Mononuclear cell (primary cell): ENCODE results near the gene ARX. TPM values are rescaled to one million over a fixed set of nuclear protein-coding genes. Genes with fewer than 3 reads are reported as not detected.

ENCODE experiments used
- H3K27me3 ChIP-seq: 2 replicates; pipeline ENCODE4 v1.6.0; 2011; ENCODE audit warnings: low read length, control low read depth; ENCODE audit not compliant: insufficient read depth
- H3K4me1 ChIP-seq: 2 replicates; pipeline ENCODE4 v1.5.1; 2011; ENCODE audit warnings: mild to moderate bottlenecking, low read length, control low read depth; ENCODE audit not compliant: insufficient read depth
- H3K4me3 ChIP-seq: 2 replicates; pipeline ENCODE4 v1.5.1; 2011; ENCODE audit warnings: mild to moderate bottlenecking, low read length, moderate library complexity
- H3K9me3 ChIP-seq: 2 replicates; pipeline ENCODE4 v1.5.1; 2011; ENCODE audit warnings: low read depth, mild to moderate bottlenecking, control low read depth, low read length
- total RNA-seq: library from RNA; depleted of rRNA; stranded (reverse); fragments of >200 nt; gene quantifications from one replicate; pipeline ENCODE4 v1.2.3, GENCODE V29; 2012

The ARX gene
- total RNA-seq, 1 donor: under 0.01 TPM

DNA sequence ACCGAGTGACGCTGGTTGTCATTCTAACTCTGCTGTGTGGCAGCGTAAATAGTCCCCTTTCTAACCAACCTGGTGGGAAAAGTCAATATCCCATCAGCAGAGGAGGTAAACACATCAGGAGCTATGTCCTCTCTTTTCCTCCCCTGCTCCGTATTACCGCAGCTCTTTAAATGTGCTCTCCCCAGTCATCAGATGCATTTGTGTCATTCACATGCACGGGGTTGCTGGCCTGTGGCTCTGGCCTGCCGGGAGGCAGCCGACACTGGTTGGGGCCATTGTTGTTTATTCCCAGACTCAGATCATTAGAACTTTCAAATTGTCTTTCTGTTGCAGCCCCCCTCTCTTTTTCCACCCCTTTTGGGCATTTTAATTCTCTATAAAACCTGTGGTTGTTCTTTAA, 21.9 kb downstream of the ARX start:
- no peaks in the 10 kb centered on the region for H3K27me3 ChIP-seq
- H3K9me3 ChIP-seq: no peaks in the 10 kb centered on the region
- no peak overlapping the region for H3K4me3 ChIP-seq
- H3K4me1 ChIP-seq: no peaks in the 10 kb centered on the region

DNA sequence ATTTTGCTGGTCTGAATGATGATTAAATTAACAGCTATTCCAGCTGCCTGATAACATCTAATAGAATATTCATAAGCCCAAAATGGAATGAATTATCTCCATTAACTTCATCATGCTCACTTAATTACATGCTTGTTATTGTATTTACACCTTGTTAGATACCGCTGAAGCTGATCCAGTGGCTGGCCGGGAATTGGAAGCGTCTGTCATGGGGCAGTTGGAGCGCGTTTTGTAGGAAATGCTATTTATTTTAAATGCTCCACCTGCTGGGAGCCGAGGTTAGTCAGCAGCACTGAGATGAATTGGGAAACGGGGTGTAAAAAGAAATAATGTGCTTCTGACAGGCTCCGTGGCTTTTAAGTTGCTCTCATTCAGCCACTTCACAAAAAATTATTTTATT, 25.2 kb downstream of the ARX start:
- no peaks in the 10 kb centered on the region for H3K4me1 ChIP-seq
- H3K9me3 ChIP-seq: no peaks in the 10 kb centered on the region
- no peaks in the 10 kb centered on the region for H3K27me3 ChIP-seq
- H3K4me3 ChIP-seq: no peak overlapping the region

DNA sequence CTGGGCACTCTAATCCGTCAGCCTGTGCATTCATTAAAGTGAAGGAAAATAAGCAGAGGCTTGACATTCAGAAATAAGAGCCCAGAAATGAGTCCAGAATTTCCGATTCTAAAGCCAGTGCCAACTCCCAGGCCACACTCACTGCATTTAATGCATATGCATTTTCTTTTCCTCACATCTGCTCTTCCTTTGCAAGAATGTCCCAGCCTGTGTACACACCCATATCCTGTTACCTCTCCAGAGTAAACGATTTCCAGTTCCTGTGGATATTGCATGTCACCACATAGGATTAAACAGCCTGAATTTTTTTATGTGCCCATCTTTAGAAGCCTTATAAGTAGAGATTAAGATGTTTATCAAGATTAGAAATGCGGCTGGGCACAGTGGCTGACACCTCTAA, 27.5 kb downstream of the ARX start:
- Histone ChIP-seq H3K4me1 (no peaks in the 10 kb centered on the region), H3K27me3 (no peaks in the 10 kb centered on the region), H3K4me3 (no peak overlapping the region), H3K9me3 (no peaks in the 10 kb centered on the region)

DNA sequence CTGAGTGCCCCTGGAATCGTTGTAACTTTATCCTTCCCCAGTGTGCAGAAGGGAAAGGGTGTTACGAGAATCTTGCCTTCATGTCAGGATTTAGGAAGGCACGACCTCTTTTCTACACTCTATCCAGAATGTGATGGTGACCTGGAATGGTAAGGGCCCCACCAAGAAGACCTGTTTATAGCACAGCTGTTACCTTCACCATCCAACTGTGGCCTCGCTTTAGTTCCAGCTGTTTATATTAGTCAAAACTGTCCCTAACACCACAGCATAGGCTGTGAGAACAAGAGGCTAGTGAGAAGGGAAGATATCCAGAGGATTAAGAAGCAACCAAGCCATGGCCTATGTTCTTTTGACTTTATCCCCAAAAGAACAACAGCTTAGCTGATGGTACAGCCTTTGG, 28.0 kb downstream of the ARX start:
- Histone ChIP-seq H3K27me3 (no peaks in the 10 kb centered on the region), H3K4me3 (no peak overlapping the region)

GRCh38 chrX:24985120-24985519, 30.6 kb downstream of the ARX start:
- Histone ChIP-seq H3K9me3 (no peaks in the 10 kb centered on the region), H3K27me3 (no peaks in the 10 kb centered on the region), H3K4me1 (no peaks in the 10 kb centered on the region), H3K4me3 (no peak overlapping the region)

More for the DNA sequence above, 28.0 kb downstream of the ARX start:
- Histone ChIP-seq H3K4me1 (no peaks in the 10 kb centered on the region), H3K9me3 (no peaks in the 10 kb centered on the region)

DNA sequence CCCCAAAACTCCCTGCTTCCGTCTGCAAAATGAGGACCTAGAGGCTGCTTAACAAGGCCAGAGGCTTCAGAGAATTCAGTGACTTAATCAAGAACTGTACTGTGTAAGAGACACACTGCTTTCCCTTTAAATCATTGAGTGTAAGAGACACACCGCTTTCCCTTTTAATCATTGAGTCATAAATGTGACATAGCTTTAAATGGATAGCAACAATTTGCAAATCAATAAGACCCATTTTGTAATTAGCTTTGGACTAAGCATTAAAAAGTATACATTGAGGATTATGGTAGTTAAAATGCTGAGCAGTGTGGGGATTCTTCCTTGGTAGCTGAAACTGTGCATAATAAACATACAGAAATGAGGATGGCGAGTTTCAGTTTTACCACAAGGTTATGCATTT, 31.8 kb downstream of the ARX start:
- H3K4me1 ChIP-seq: no peaks in the 10 kb centered on the region
- no peak overlapping the region for H3K4me3 ChIP-seq
- no peaks in the 10 kb centered on the region for H3K27me3 ChIP-seq
- H3K9me3 ChIP-seq: no peaks in the 10 kb centered on the region

DNA sequence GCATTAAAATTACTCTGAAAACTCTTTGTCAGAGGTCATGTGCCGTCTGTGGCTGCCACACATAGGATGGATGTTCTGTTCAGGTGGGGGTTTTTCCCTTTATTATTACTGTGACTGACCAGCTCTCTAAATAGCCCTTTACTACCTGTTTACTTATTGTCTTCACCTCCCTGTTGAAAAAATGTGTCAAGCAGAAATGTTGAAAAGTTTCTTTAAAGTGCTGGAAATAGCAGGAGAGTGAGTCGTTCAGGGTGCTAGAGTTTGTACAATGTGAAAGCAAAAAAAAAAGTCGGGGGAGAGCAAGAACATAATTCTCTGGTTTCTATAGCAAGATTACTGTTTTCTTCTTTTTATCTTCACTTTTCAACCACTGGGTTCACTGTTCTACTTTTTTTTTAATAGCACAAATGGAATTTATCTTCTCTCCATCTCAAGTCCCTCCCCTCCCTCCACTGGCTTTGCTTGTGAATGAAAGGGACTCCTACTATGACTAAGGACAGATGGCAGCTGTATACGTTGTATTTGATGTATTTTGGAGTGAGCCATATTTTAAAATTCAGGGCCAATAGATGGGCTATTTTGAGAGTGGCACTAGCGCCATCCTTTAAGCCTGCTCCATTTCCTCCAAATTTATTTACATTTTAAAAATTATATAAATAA, 33.3 kb downstream of the ARX start:
- H3K4me3 ChIP-seq: no peak overlapping the region
- no peaks in the 10 kb centered on the region for H3K4me1 ChIP-seq
- no peaks in the 10 kb centered on the region for H3K9me3 ChIP-seq
- H3K27me3 ChIP-seq: no peaks in the 10 kb centered on the region

GRCh38 chrX:24981030-24981429, 34.7 kb downstream of the ARX start:
- Histone ChIP-seq H3K4me3 (no peak overlapping the region), H3K9me3 (no peaks in the 10 kb centered on the region), H3K27me3 (no peaks in the 10 kb centered on the region), H3K4me1 (no peaks in the 10 kb centered on the region)

GRCh38 chrX:24979081-24979480, 36.7 kb downstream of the ARX start:
- H3K4me1 ChIP-seq: no peaks in the 10 kb centered on the region
- H3K27me3 ChIP-seq: no peaks in the 10 kb centered on the region
- no peak overlapping the region for H3K4me3 ChIP-seq
- H3K9me3 ChIP-seq: no peaks in the 10 kb centered on the region

DNA sequence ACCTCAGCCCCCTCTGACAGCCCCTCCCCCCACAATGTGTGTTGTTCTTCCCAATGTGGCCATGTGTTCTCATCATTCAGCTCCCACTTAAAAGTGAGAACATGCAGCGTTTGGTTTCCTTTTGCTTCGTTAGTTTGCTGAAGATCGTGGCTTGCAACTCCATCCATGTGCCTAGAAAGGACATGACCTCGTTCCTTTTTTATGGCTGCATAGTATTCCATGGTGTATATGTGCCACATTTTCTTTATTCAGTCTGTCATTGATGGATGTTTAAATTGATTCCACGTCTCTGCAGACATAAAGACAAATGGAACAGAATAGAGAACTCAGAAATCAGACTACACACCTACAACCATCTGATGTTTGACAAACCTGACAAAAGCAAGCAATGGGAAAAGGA, 46.0 kb downstream of the ARX start:
- H3K9me3 ChIP-seq: no peaks in the 10 kb centered on the region
- no peaks in the 10 kb centered on the region for H3K4me1 ChIP-seq
- no peak overlapping the region for H3K4me3 ChIP-seq
- no peaks in the 10 kb centered on the region for H3K27me3 ChIP-seq

DNA sequence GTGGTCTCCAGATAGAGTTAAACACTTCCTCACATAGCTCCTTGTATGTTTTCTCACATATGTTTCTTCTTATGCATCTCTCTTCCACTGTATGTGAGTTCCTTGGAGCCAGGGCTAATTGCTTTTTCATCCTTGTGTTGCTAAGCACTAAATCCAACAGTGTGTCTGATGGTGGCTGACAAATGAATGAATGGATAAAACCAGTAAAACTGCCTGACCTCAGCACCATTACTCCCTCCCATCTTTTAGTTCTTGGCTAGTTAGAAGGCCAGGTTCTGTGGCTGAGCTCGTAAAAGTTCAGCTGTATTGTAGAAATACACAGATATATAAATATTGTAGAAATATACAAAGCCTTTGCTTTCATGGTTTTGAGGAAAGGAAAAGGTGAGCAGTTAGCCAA, 50.4 kb downstream of the ARX start:
- Histone ChIP-seq H3K9me3 (no peaks in the 10 kb centered on the region), H3K4me1 (no peaks in the 10 kb centered on the region), H3K27me3 (no peaks in the 10 kb centered on the region), H3K4me3 (no peak overlapping the region)

- H3K4me1 ChIP-seq: no peaks in the 10 kb centered on the region
- no peak overlapping the region for H3K4me3 ChIP-seq
- H3K9me3 ChIP-seq: no peaks in the 10 kb centered on the region
- H3K27me3 ChIP-seq: no peaks in the 10 kb centered on the region
Measured at GRCh38 chrX:24963823-24964222, 51.9 kb downstream of the ARX start.

GRCh38 chrX:24961809-24962208, 54.0 kb downstream of the ARX start:
- no peaks in the 10 kb centered on the region for H3K27me3 ChIP-seq
- H3K4me3 ChIP-seq: no peak overlapping the region
- no peaks in the 10 kb centered on the region for H3K9me3 ChIP-seq
- H3K4me1 ChIP-seq: no peaks in the 10 kb centered on the region

DNA sequence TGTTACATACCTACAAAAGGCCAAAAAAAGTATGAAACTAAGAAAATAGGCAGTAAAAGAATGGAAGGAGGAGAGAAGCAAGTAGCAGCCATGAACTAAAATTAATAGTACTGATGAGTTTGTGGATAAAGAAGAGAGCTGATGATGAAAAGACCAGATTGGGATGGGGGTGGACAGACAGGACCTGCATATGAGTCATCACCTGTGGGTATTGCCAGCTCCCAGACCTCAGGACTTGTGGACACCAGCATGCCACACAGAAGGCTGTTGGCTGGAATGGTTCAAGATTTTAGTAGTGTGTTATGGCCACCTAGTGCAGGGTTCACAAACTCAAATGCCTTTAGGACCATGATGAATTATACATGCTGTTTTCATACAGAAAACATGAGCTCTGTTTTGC, 58.9 kb downstream of the ARX start:
- Histone ChIP-seq H3K9me3 (no peaks in the 10 kb centered on the region), H3K27me3 (no peaks in the 10 kb centered on the region), H3K4me3 (no peak overlapping the region), H3K4me1 (no peaks in the 10 kb centered on the region)

GRCh38 chrX:24955372-24955930, 60.3 kb downstream of the ARX start:
- no peak overlapping the region for H3K4me3 ChIP-seq
- H3K27me3 ChIP-seq: no peaks in the 10 kb centered on the region
- no peaks in the 10 kb centered on the region for H3K9me3 ChIP-seq
- no peaks in the 10 kb centered on the region for H3K4me1 ChIP-seq

DNA sequence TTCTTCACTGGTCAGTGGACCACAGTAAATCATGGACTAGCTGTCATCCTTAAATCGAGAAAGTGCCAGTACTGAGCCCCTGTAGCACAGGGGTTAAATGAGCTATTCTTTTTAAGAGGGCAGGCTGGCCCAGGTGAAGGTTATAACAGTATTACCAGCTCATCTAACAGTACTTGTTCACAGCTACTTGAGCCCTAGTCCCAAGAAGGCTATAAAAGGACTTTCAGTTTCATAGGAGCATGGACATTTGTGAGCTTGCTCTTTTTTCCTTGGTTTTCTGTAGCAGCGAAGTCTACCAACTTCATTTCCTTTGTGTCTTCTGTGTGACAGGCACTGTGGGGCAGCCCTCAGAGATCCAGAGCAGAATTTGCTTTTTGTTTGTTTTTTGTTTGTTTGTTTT, 61.0 kb downstream of the ARX start:
- H3K27me3 ChIP-seq: no peaks in the 10 kb centered on the region
- H3K4me3 ChIP-seq: no peak overlapping the region
- no peaks in the 10 kb centered on the region for H3K4me1 ChIP-seq
- H3K9me3 ChIP-seq: no peaks in the 10 kb centered on the region
